GM23248 (cell line): Measurements from ENCODE around the gene ACVR2B. TPM values are rescaled to one million over a fixed set of nuclear protein-coding genes. Genes with fewer than 3 reads are reported as not detected.

Experiments
- DNase-seq: peaks from one replicate; pipeline ENCODE4 v3.0.0-alpha.2; 2015
- H2AFZ ChIP-seq: fragments of 200-600 bp; sonication (generic); 2 replicates; pipeline ENCODE4 v1.6.1; 2016; ENCODE audit warnings: antibody characterized with exemption
- H3F3A ChIP-seq: fragments of 200-600 bp; sonication (generic); 2 replicates; pipeline ENCODE4 v1.6.1; 2016; ENCODE audit warnings: mild to moderate bottlenecking, antibody characterized with exemption, mixed run types; ENCODE audit not compliant: insufficient read depth
- H3K27ac ChIP-seq: fragments of 200-600 bp; sonication (generic); 2 replicates; pipeline ENCODE4 v1.5.1; 2016; ENCODE audit warnings: mild to moderate bottlenecking
- H3K27me3 ChIP-seq: fragments of 200-600 bp; sonication (generic); replicated peaks from 2 replicates; pipeline ENCODE4 v1.6.1; 2016; ENCODE audit warnings: mild to moderate bottlenecking; ENCODE audit not compliant: insufficient read depth
- H3K36me3 ChIP-seq: fragments of 200-600 bp; sonication (generic); 2 replicates; pipeline ENCODE4 v1.6.1; 2016; ENCODE audit warnings: low read depth, mild to moderate bottlenecking
- H3K4me1 ChIP-seq: fragments of 200-600 bp; sonication (generic); 2 replicates; pipeline ENCODE4 v1.6.1; 2016; ENCODE audit warnings: mild to moderate bottlenecking; ENCODE audit not compliant: insufficient read depth
- H3K4me2 ChIP-seq: fragments of 200-600 bp; sonication (generic); one replicate; pipeline ENCODE4 v1.6.1; 2016; ENCODE audit warnings: mild to moderate bottlenecking; ENCODE audit not compliant: unreplicated experiment
- H3K4me3 ChIP-seq: fragments of 200-600 bp; sonication (generic); 2 replicates; pipeline ENCODE4 v1.5.1; 2016; ENCODE audit warnings: mild to moderate bottlenecking
- H3K79me2 ChIP-seq: fragments of 200-600 bp; sonication (generic); 2 replicates; pipeline ENCODE4 v1.6.1; 2016; ENCODE audit warnings: mild to moderate bottlenecking; ENCODE audit not compliant: insufficient read depth
- H3K9ac ChIP-seq: fragments of 200-600 bp; sonication (generic); 2 replicates; pipeline ENCODE4 v1.6.1; 2016; ENCODE audit warnings: mild to moderate bottlenecking
- H3K9me2 ChIP-seq: fragments of 200-600 bp; sonication (generic); 2 replicates; pipeline ENCODE4 v1.6.1; 2016; ENCODE audit warnings: mixed run types, mild to moderate bottlenecking, moderate library complexity; ENCODE audit not compliant: insufficient read depth
- H3K9me3 ChIP-seq: fragments of 200-600 bp; sonication (generic); one replicate; pipeline ENCODE4 v1.6.1; 2017; ENCODE audit warnings: low read depth
- H4K20me1 ChIP-seq: fragments of 200-600 bp; sonication (generic); 2 replicates; pipeline ENCODE4 v1.6.0; 2016; ENCODE audit not compliant: insufficient read depth
- EZH2 ChIP-seq: fragments of 200-600 bp; sonication (generic); IDR thresholded peaks from 2 replicates; pipeline ENCODE4 v1.6.1; 2018; ENCODE audit warnings: antibody characterized with exemption, mild to moderate bottlenecking; ENCODE audit not compliant: insufficient read depth, poor library complexity, severe bottlenecking
- EZH2phosphoT487 ChIP-seq: fragments of 200-600 bp; sonication (generic); IDR thresholded peaks from 2 replicates; pipeline ENCODE4 v1.6.1; 2018; ENCODE audit warnings: antibody characterized with exemption, moderate library complexity, mild to moderate bottlenecking, low read depth; ENCODE audit not compliant: insufficient read depth
- WGBS, 2 experiments: methylation state at CpG; one replicate each; pipeline ENCODE4 v1.1.6; 2015 to 2017; ENCODE audit warnings: low lambda C conversion rate in 2 of 2, low coverage in 1 of 2; ENCODE audit errors: missing lambda C conversion rate in 2 of 2; 5-methylcytosine and 5-hydroxymethylcytosine counted together
- in situ Hi-C: fragments of 300-500 bp; cut with MboI; formaldehyde crosslinking; loops from 2 replicates; pipeline ENCODE4 v1.15.0; 2020
- polyA plus RNA-seq: library from polyadenylated mRNA; unstranded; fragments of >200 nt; fragmentation: Nextera tagmentation; extraction: Ambion mirVana; gene quantifications from 2 replicates; pipeline ENCODE4 v1.2.1, GENCODE V29; 2016
- total RNA-seq: library from RNA; depleted of rRNA; stranded (reverse); fragments of >200 nt; shearing (Covaris generic); gene quantifications from 2 replicates; pipeline ENCODE4 v1.2.3, GENCODE V29; 2014

Gene ACVR2B
- total and polyA plus RNA-seq, 2 experiments from 2014 or later = 0.16 to 0.76 TPM

DNA sequence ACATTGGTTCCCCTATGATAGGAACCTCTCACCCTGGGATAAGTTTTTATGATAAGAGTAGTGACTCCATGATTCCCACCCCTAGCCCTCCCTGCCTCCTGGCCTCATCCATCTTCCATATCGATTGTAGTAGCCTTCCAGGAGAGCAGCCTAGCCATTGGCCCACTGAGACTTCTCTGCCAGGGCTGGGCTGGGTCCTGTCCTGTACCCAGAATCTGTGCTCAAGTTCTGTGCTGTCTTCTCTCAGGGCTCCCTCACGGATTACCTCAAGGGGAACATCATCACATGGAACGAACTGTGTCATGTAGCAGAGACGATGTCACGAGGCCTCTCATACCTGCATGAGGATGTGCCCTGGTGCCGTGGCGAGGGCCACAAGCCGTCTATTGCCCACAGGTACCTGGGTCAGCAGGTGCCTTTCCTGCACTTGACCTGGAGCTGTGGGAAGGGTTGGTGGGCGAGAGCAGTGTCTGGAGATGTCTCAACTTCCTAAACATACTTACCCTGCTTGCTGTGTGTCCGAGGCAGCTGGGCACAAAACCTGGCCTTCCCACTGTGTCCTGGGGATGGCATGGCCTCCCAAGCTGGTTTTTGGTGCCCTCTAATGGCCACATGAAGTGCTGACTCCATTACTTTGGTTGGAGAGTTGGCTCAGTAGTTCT is 25.9 kb downstream of the ACVR2B start:
- WGBS, 2 experiments = 61 to 62% methylated on average over 10 of the region's 10 CpGs
- peak; percentile 79 for DNase-seq

GRCh38 chr3:38480093-38480445 is 26.4 kb downstream of the ACVR2B start:
- in situ Hi-C loops = loop anchor here (10.0 to 25.0 kb wide), 2 partner anchors 135 to 368 kb away; partner anchors contain the start of gene XYLB
- Histone ChIP-seq H3K9me2 (no peaks in the 10 kb centered on the region), H3K27ac (no peak overlapping the region), H3K4me1 (no peaks in the 10 kb centered on the region), H3K4me2 (no peak overlapping the region), H3K4me3 (no peak overlapping the region), H2AFZ (no peak overlapping the region), H3K36me3 (0 out of 2 replicates have a peak, but pooled peaks cover 3% of the 10 kb centered on the region), H3F3A (no peaks in the 10 kb centered on the region), H4K20me1 (no peaks in the 10 kb centered on the region), H3K9me3 (no peaks in the 10 kb centered on the region), H3K27me3 (no peaks in the 10 kb centered on the region), H3K79me2 (no peaks in the 10 kb centered on the region), H3K9ac (no peak overlapping the region)
- 48 to 52% methylated on average over 3 of the region's 3 CpGs for WGBS, 2 experiments
- DNase-seq = no peak
- TF ChIP-seq EZH2phosphoT487 (no peak), EZH2 (no peak)

More for the DNA sequence above, 25.9 kb downstream of the ACVR2B start:
- Histone ChIP-seq H3K9me3 (no peaks in the 10 kb centered on the region), H3K4me1 (no peaks in the 10 kb centered on the region), H3K4me3 (no peak overlapping the region), H4K20me1 (no peaks in the 10 kb centered on the region), H3K9me2 (no peaks in the 10 kb centered on the region), H3K36me3 (0 out of 2 replicates have a peak, but pooled peaks cover 3% of the 10 kb centered on the region), H3K4me2 (no peak overlapping the region), H2AFZ (no peak overlapping the region), H3K27ac (no peak overlapping the region), H3K79me2 (no peaks in the 10 kb centered on the region), H3K9ac (no peak overlapping the region), H3F3A (no peaks in the 10 kb centered on the region), H3K27me3 (no peaks in the 10 kb centered on the region)
- no peak for TF ChIP-seq EZH2phosphoT487
- no peak for TF ChIP-seq EZH2
- in situ Hi-C loops = loop anchor here (10.0 to 25.0 kb wide), 2 partner anchors 135 to 367 kb away; partner anchors contain the start of gene XYLB

DNA sequence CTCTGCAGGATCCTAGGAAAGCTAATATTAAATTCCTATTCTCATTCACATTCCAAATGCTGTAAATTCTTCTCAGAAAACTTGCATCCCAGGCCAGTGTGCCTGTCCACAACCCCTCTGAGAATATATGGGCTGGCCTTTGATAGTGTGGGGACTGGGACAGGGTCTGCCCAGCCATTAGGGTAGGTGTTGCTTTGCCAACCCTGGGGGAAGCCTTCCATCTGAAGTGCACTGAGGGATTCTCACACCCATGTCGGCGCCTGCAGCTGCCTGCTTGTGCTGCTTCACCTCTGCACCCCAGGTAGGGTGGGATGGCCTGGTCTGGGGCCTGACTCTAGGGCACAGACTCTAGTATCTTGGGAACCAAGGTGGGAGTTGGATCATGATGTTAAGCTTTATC is 27.2 kb downstream of the ACVR2B start:
- whole genome bisulfite sequencing, 2 experiments = 83 to 100% methylated on average over 2 of the region's 2 CpGs
- H3K9me3 ChIP-seq = no peaks in the 10 kb centered on the region
- no peaks in the 10 kb centered on the region for H3K27me3 ChIP-seq
- no peak overlapping the region for H3K4me2 ChIP-seq
- no peak overlapping the region for H3K4me3 ChIP-seq
- H3K27ac ChIP-seq = no peak overlapping the region
- H3F3A ChIP-seq = no peaks in the 10 kb centered on the region
- 0 out of 2 replicates have a peak, but pooled peaks cover 3% of the 10 kb centered on the region for H3K36me3 ChIP-seq
- no peak for TF ChIP-seq EZH2phosphoT487
- in situ Hi-C loops = loop anchor here (10.0 to 25.0 kb wide), 2 partner anchors 136 to 369 kb away; partner anchors contain the start of gene XYLB
- no peaks in the 10 kb centered on the region for H3K9me2 ChIP-seq
- H3K9ac ChIP-seq = no peak overlapping the region
- H3K4me1 ChIP-seq = no peaks in the 10 kb centered on the region
- no peak for DNase-seq
- H4K20me1 ChIP-seq = no peaks in the 10 kb centered on the region
- H3K79me2 ChIP-seq = no peaks in the 10 kb centered on the region
- no peak overlapping the region for H2AFZ ChIP-seq

DNA sequence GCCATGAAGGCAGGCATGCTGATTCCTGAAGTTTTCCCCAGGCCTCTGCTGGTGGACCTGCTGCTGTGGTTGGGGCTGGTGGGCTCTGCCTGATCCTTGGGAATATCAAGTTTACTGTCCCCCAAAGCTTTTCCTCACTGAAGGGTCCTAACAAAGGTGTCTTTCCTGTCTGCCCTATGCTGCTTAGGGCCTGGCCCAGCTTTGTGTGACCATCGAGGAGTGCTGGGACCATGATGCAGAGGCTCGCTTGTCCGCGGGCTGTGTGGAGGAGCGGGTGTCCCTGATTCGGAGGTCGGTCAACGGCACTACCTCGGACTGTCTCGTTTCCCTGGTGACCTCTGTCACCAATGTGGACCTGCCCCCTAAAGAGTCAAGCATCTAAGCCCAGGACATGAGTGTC is 29.3 kb downstream of the ACVR2B start:
- Histone ChIP-seq H2AFZ (no peak overlapping the region), H3K9me2 (no peaks in the 10 kb centered on the region), H3K4me2 (no peak overlapping the region), H3F3A (no peaks in the 10 kb centered on the region), H3K9ac (no peak overlapping the region), H3K9me3 (no peaks in the 10 kb centered on the region), H3K4me1 (no peaks in the 10 kb centered on the region), H3K4me3 (no peak overlapping the region), H3K27ac (no peak overlapping the region), H4K20me1 (no peaks in the 10 kb centered on the region), H3K79me2 (no peaks in the 10 kb centered on the region), H3K27me3 (no peaks in the 10 kb centered on the region), H3K36me3 (0 out of 2 replicates have a peak, but pooled peaks cover 3% of the 10 kb centered on the region)
- in situ Hi-C loops = loop anchor here (10.0 to 25.0 kb wide), 2 partner anchors 138 to 371 kb away; partner anchors contain the start of gene XYLB
- TF ChIP-seq EZH2phosphoT487 = no peak
- TF ChIP-seq EZH2 = no peak
- 79 to 80% methylated on average over 10 of the region's 10 CpGs for WGBS, 2 experiments
- no peak for DNase-seq
